GM12872 (cell line): ENCODE measurements around the gene FLYWCH1.
A peak's percentile ranks its signal among the peaks of the same experiment; 100 is the strongest.

Experiments
- TF ChIP-seq, protein P1 (sequence below): IDR thresholded peaks from 3 replicates; pipeline ENCODE4 v1.5.1; 2011; ENCODE audit warnings: low read depth, mild to moderate bottlenecking, low read length, moderate library complexity; ENCODE audit not compliant: insufficient read depth

Gene FLYWCH1

DNA sequence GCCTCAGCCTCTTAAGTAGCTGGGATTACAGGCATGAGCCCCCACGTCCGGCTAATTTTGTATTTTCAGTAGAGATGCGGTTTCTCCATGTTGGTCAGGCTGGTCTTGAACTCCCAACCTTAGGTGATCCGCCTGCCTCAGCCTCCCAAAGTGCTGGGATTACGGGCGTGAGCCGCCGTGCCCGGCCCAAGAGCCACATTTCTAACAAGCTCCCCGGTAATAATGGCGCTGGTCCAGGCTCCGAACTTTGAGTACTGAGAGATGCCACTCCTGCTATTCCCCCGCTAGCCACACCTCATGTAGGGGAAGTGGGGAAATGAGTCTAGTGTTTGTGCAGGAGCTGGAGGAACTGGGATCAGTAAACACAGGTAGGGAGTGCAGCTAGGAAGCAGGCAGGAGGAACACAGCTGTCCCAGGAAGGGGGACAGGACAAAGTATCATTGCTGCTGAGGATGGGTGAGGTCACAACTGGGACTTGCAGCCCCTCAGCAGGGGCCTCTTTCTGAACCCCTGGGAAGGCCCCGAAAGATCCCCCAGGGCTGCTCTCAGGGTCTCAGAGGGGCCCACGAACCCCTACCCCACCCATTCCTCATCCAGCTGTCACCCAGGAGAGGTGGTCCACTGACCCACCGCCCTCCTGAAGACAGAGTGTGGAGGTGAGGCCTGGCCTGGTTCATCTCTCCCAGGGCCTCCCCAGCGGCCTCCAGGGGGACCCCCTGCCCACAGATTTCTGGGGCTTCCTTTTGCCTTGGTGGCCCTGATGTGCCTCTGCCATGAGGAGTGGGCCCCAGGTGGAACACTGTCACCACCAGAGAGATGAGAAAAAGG is 48.7 kb downstream of the FLYWCH1 start:
- TF ChIP-seq, protein P1, sequence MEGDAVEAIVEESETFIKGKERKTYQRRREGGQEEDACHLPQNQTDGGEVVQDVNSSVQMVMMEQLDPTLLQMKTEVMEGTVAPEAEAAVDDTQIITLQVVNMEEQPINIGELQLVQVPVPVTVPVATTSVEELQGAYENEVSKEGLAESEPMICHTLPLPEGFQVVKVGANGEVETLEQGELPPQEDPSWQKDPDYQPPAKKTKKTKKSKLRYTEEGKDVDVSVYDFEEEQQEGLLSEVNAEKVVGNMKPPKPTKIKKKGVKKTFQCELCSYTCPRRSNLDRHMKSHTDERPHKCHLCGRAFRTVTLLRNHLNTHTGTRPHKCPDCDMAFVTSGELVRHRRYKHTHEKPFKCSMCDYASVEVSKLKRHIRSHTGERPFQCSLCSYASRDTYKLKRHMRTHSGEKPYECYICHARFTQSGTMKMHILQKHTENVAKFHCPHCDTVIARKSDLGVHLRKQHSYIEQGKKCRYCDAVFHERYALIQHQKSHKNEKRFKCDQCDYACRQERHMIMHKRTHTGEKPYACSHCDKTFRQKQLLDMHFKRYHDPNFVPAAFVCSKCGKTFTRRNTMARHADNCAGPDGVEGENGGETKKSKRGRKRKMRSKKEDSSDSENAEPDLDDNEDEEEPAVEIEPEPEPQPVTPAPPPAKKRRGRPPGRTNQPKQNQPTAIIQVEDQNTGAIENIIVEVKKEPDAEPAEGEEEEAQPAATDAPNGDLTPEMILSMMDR, result no peak

- TF ChIP-seq, protein P1, result no peak
Observed at GRCh38 chr16:2962334-2963073, 50.8 kb downstream of the FLYWCH1 start.

- TF ChIP-seq, protein P1, result no peak
Observed at GRCh38 chr16:2963074-2963722, 51.5 kb downstream of the FLYWCH1 start.

GRCh38 chr16:2963723-2964474 is 52.2 kb downstream of the FLYWCH1 start, which contains the start of gene KREMEN2:
KREMEN2 (plus strand) TSS chr16:2964275; CDS start chr16:2964521, 246 bp downstream.
- TF ChIP-seq, protein P1, result 0 out of 3 replicates have a peak, but pooled peaks have one; percentile 19

DNA sequence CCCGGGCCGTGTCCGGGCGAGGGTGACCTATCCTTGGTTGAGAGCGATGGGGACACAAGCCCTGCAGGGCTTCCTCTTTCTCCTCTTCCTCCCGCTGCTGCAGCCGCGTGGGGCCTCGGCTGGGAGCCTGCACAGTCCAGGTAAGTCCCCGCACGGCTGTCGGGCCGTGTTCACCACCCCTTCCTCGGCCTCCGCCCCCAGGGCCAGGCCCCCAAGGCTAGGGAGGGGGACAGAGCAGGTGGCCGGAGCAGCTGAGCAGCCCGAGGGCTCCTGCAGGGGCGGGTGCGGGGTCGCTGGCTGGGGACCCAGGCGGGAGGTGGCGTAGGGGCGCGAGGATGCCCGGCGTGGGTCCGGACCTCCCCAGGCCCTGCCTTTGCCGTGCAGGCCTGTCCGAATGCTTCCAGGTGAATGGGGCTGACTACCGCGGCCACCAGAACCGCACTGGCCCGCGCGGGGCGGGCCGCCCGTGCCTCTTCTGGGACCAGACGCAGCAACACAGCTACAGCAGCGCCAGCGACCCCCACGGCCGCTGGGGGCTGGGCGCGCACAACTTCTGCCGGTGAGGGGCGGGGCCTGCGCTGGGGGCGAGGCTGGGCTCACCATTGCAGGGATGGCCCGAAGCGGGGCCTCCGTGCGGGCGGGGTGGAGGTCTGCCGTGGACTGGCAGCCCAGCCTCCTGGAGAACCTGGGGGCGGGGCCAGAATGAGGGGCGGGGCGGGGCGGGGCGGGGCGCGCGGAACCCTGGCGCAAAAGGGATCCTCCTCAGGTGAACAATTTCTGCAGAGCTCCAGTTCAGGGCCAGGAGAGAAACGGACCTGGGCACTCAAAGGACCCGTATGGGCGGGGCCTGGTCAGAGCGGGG is 53.0 kb downstream of the FLYWCH1 start:
- TF ChIP-seq, protein P1, result no peak

DNA sequence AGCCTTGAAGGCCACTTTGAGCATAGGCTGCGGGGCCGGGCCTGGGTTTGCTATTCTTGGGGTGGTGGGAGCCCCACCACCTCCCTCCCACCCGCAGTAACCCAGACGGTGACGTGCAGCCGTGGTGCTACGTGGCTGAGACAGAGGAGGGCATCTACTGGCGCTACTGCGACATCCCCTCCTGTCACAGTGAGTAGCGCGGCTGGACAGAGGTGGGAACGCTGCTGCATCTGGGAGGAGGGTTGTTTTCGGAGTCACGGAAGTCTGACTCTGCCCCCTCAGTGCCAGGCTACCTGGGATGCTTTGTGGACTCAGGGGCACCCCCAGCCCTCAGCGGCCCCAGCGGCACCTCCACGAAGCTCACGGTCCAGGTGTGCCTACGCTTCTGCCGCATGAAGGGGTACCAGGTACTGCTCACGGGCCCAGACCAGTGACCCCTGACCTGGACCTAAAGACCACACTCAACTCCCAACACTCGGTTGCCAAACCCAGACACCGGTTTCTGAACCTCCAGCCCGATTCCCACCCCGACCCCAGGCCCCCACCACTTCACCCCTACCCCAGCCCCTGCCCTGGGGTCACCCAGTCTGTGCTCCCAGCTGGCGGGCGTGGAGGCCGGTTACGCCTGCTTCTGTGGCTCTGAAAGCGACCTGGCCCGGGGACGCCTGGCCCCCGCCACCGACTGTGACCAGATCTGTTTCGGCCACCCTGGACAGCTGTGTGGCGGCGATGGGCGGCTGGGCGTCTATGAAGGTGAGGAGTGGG is 54.5 kb downstream of the FLYWCH1 start:
- TF ChIP-seq, protein P1, result no peak
